Measurements from ENCODE around the gene ME3. TPM values are rescaled to one million over a fixed set of nuclear protein-coding genes. Genes with fewer than 3 reads are reported as not detected.
"Not testable (repeated sequence)": the region's sequence is repeated elsewhere in the genome, so short reads cannot be mapped to it uniquely, and the experiment has no call there.

ME3 gene
- total RNA-seq, 1 donor, result 56.9 TPM

GRCh38 chr11:86418106-86418505, 254.3 kb downstream of the ME3 start:
- TF ChIP-seq CTCF (IDR thresholded peaks at IDR 0.05; ENCODE audit: insufficient read depth, low read length), result no peak
- no peak for DNase-seq (ENCODE audit: low read depth)
- H3K4me3 ChIP-seq (ENCODE audit: low read depth, low read length), result no peak overlapping the region

- DNase-seq (ENCODE audit: low read depth); H3K4me3 ChIP-seq (ENCODE audit: low read depth, low read length): not testable (repeated sequence)
Observed at GRCh38 chr11:86416951-86417350, 255.5 kb downstream of the ME3 start.

GRCh38 chr11:86416494-86416893, 255.9 kb downstream of the ME3 start:
- no peak overlapping the region for H3K4me3 ChIP-seq (ENCODE audit: low read depth, low read length)
- DNase-seq (ENCODE audit: low read depth), result no peak
- no peak for TF ChIP-seq CTCF (IDR thresholded peaks at IDR 0.05; ENCODE audit: insufficient read depth, low read length)

GRCh38 chr11:86415026-86415425, 257.4 kb downstream of the ME3 start:
- no peak for TF ChIP-seq CTCF (IDR thresholded peaks at IDR 0.05; ENCODE audit: insufficient read depth, low read length)
- H3K4me3 ChIP-seq (ENCODE audit: low read depth, low read length), result no peak overlapping the region
- DNase-seq (ENCODE audit: low read depth), result no peak

- no peak for TF ChIP-seq CTCF (IDR thresholded peaks at IDR 0.05; ENCODE audit: insufficient read depth, low read length)
- no peak overlapping the region for H3K4me3 ChIP-seq (ENCODE audit: low read depth, low read length)
- DNase-seq (ENCODE audit: low read depth), result no peak
Observed at GRCh38 chr11:86414032-86414431, 258.4 kb downstream of the ME3 start.

- DNase-seq (ENCODE audit: low read depth), result no peak
- TF ChIP-seq CTCF (IDR thresholded peaks at IDR 0.05; ENCODE audit: insufficient read depth, low read length), result peak; percentile 48
- no peak overlapping the region for H3K4me3 ChIP-seq (ENCODE audit: low read depth, low read length)
Observed at GRCh38 chr11:86408845-86409244, 263.6 kb downstream of the ME3 start.

GRCh38 chr11:86403458-86403857, 269.0 kb downstream of the ME3 start:
- TF ChIP-seq CTCF (IDR thresholded peaks at IDR 0.05; ENCODE audit: insufficient read depth, low read length), result no peak
- no peak overlapping the region for H3K4me3 ChIP-seq (ENCODE audit: low read depth, low read length)
- no peak for DNase-seq (ENCODE audit: low read depth)

All from fibroblast of the aortic adventitia (primary cell).